AG04449 (cell line): ENCODE measurements around the gene STK32B.

ENCODE experiments used
- CTCF ChIA-PET: fragments of 350-600 bp; formaldehyde crosslinking; extraction: SDS; loops from one replicate; lab custom pipeline; 2021; ENCODE audit warnings: antibody characterized with exemption; lab: Yijun Ruan, JAX
- POLR2A ChIA-PET: fragments of 400-600, 350-600 bp; formaldehyde crosslinking; extraction: SDS; loops from one replicate; lab custom pipeline; 2020; ENCODE audit warnings: antibody characterized with exemption, inconsistent platforms; lab: Yijun Ruan, JAX
- DNase-seq: peaks from one replicate; pipeline ENCODE4 v3.0.0-alpha.2; 2010; ENCODE audit warnings: low read depth, low spot score
- H3K4me3 ChIP-seq: 2 replicates; pipeline ENCODE4 v1.5.1; 2011; ENCODE audit warnings: low read depth, mild to moderate bottlenecking, control low read depth, low read length
- CTCF ChIP-seq: IDR thresholded peaks from one replicate; pipeline ENCODE4 v1.5.1; 2011; ENCODE audit warnings: mild to moderate bottlenecking, moderate library complexity, low read length, control low read depth, inconsistent platforms; ENCODE audit not compliant: insufficient read depth; ENCODE audit errors: missing control alignments

The STK32B gene

DNA sequence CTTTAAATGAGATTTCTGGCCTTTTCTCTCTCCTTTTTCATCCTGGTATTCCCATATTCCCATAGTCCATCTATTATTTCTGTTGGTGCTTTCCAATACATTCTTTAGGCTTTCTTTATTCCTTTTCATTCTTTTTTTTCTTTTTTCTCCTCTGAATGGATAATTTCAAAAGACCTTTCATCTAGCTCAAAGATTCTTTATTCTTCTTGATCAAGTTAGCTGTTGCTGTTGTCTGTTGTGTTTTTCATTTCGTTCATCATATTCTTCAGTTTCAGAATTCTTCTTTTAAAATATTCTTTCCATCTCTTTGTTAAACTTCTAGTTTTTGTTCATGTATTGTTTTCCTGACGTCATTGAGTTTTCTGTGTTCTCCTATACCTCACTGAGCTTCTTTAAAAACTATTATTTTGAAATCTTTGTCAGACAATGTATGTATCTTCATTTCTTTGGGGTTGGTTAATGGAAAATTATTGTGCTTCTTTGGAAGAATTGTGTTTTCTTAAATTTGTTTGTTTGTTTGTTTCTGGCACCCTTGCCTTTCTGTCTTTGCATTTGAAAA lies 30.2 kb downstream of the STK32B start:
- no peak for TF ChIP-seq CTCF
- CTCF ChIA-PET = no interaction called here
- POLR2A ChIA-PET = no interaction called here
- no peak overlapping the region for H3K4me3 ChIP-seq
- no peak for DNase-seq

GRCh38 chr4:5082376-5082775 lies 31.1 kb downstream of the STK32B start:
- DNase-seq = no peak
- CTCF ChIA-PET = no interaction called here
- no peak for TF ChIP-seq CTCF
- no peak overlapping the region for H3K4me3 ChIP-seq
- POLR2A ChIA-PET = no interaction called here

- TF ChIP-seq CTCF = no peak
- ChIA-PET CTCF (no interaction called here), POLR2A (no interaction called here)
- H3K4me3 ChIP-seq = no peak overlapping the region
- DNase-seq = no peak
These were observed 33.7 kb downstream of the STK32B start for GRCh38 chr4:5084911-5085475.

DNA sequence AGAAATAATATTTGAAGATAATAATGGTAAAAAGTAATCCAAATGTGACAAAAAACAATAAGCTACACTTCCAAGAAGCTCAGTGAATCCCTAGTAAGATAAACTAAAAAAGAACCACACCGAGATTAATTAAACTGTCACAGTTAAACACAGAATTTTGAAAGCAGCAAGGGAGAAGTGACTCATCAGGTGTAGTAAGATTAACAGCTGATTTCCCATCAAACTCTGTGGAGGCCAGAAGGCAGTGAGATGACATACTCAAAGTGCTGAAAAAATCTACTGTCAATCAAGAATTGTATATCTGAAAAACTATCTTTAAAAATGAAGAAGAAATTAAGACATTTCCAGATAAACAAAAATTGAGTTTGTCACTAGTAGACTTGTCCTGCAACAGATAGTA lies 35.3 kb downstream of the STK32B start:
- no peak for DNase-seq
- no peak for TF ChIP-seq CTCF
- H3K4me3 ChIP-seq = no peak overlapping the region
- POLR2A ChIA-PET = no interaction called here
- CTCF ChIA-PET = interaction anchor here (1.6 kb wide), 1 partner anchor 11 kb away, joined by 3 read pairs; no protein-coding TSS in a partner anchor

- ChIA-PET POLR2A (no interaction called here), CTCF (no interaction called here)
- no peak overlapping the region for H3K4me3 ChIP-seq
- DNase-seq = no peak
- no peak for TF ChIP-seq CTCF
These were observed 45.0 kb downstream of the STK32B start for GRCh38 chr4:5096261-5096660.

- ChIA-PET CTCF (no interaction called here), POLR2A (no interaction called here)
- no peak overlapping the region for H3K4me3 ChIP-seq
- DNase-seq = no peak
- no peak for TF ChIP-seq CTCF
These were observed 46.9 kb downstream of the STK32B start for GRCh38 chr4:5098176-5098575.
